ENCODE measurements around the gene EIF2S3.

GRCh38 chrX:24079411-24079810, 24.7 kb downstream of the EIF2S3 start:
- TF ChIP-seq, protein P1, sequence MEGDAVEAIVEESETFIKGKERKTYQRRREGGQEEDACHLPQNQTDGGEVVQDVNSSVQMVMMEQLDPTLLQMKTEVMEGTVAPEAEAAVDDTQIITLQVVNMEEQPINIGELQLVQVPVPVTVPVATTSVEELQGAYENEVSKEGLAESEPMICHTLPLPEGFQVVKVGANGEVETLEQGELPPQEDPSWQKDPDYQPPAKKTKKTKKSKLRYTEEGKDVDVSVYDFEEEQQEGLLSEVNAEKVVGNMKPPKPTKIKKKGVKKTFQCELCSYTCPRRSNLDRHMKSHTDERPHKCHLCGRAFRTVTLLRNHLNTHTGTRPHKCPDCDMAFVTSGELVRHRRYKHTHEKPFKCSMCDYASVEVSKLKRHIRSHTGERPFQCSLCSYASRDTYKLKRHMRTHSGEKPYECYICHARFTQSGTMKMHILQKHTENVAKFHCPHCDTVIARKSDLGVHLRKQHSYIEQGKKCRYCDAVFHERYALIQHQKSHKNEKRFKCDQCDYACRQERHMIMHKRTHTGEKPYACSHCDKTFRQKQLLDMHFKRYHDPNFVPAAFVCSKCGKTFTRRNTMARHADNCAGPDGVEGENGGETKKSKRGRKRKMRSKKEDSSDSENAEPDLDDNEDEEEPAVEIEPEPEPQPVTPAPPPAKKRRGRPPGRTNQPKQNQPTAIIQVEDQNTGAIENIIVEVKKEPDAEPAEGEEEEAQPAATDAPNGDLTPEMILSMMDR (conservative IDR thresholded peaks at IDR 0.05; ENCODE audit: low read depth, low read length), result no peak
- TF ChIP-seq EZH2 (IDR thresholded peaks at IDR 0.05; ENCODE audit: low read length, unreplicated experiment), result no peak

Data from PC-3 (cell line).